AG09309 (cell line): ENCODE data around the gene CHMP6.

Source experiments
- DNase-seq: peaks from one replicate; pipeline ENCODE4 v3.0.0-alpha.2; 2010; ENCODE audit warnings: low read depth
- H3K4me3 ChIP-seq: 2 replicates; pipeline ENCODE4 v1.5.1; 2011; ENCODE audit warnings: mild to moderate bottlenecking, low read depth, low read length, moderate library complexity; ENCODE audit not compliant: control insufficient read depth
- TF ChIP-seq, protein P1 (sequence below): IDR thresholded peaks from 2 replicates; pipeline ENCODE4 v1.5.1; 2011; ENCODE audit warnings: mild to moderate bottlenecking, low read depth, low read length, inconsistent platforms; ENCODE audit not compliant: insufficient read depth, control insufficient read depth; ENCODE audit errors: missing control alignments

CHMP6 gene

DNA sequence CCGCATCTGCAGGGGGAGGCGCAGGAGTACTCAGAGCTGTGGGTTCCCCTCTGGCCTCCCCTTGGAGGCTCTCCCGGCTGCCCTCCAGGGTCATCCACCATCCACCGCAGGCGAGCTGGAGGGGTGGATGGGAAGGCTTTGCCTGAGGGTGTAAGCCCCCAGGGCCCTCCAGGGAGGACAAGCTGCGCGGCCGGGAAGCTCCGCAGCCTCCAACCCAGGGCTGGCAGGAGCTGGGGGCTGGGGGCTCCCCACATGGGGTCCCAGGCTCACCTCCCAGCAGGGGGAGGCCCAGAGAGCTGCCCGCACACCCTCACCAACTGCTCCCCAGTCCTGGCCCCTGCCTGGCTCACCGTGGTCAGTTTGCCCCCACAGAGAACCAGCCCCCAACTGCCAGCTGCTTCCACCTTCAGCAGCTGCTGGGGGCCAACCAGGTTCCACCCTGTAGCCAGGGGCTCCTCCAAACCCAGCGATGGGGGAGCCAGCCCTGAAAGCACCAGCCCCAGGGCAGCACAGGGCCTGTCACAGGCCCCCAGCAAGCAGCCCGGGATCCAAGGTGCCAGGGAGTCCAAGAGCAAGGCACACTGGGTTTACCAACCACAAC lies 19.8 kb upstream of the CHMP6 start:
- TF ChIP-seq, protein P1, sequence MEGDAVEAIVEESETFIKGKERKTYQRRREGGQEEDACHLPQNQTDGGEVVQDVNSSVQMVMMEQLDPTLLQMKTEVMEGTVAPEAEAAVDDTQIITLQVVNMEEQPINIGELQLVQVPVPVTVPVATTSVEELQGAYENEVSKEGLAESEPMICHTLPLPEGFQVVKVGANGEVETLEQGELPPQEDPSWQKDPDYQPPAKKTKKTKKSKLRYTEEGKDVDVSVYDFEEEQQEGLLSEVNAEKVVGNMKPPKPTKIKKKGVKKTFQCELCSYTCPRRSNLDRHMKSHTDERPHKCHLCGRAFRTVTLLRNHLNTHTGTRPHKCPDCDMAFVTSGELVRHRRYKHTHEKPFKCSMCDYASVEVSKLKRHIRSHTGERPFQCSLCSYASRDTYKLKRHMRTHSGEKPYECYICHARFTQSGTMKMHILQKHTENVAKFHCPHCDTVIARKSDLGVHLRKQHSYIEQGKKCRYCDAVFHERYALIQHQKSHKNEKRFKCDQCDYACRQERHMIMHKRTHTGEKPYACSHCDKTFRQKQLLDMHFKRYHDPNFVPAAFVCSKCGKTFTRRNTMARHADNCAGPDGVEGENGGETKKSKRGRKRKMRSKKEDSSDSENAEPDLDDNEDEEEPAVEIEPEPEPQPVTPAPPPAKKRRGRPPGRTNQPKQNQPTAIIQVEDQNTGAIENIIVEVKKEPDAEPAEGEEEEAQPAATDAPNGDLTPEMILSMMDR, result no peak
- H3K4me3 ChIP-seq, result no peak overlapping the region
- no peak for DNase-seq

GRCh38 chr17:80976701-80977100 lies 14.9 kb upstream of the CHMP6 start:
- no peak for DNase-seq
- TF ChIP-seq, protein P1, result no peak
- H3K4me3 ChIP-seq, result no peak overlapping the region

GRCh38 chr17:80977172-80977571 lies 14.5 kb upstream of the CHMP6 start:
- no peak overlapping the region for H3K4me3 ChIP-seq
- TF ChIP-seq, protein P1, result no peak
- DNase-seq, result no peak

DNA sequence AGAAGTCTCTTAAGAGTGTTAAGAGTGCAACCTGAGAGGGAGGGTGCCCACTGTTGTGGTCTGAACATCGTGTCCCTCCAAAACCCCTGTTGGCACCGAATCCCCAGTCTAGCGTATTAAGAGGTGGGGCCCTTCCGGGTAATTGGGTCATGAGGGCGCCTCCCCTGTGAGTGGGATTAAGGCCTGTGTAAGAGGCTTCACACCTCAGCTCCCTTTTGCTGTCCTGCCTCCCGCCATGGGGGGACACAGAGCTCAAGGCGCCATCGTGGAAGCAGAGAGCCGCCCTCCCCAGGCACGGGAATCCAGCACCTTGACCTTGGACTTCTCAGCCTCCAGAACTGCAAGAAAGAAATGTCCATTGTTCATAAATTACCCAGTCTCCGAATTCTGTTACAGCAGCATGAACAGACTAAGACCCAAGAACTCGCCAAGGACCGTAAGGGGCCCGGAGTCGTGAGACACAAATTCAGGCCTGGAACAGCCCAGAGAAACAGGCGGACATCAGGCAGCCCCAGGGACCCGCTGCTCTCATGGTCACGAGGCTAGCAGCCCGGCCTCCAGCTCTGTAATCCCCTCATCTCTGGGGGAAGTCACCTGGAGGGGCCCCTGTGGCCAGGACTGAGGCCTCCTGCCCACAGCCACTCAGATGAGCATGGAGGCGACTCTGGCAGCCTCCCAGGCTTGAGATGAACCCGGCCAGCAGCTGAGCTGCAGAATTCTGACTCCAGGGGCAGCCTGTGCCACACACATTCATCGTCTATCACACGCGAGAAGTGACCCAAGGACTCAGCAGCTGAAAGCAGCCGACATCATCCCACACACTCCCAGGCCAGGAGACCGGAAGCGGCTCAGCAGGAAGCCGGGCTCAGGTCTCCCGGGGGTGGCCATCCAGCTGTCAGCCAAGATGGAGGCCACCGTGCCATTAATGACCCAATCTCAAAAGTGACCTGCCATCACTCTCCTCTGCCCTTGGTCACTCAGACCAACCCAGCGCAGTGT lies 12.8 kb upstream of the CHMP6 start:
- TF ChIP-seq, protein P1, result no peak
- no peak for DNase-seq
- H3K4me3 ChIP-seq, result no peak overlapping the region

DNA sequence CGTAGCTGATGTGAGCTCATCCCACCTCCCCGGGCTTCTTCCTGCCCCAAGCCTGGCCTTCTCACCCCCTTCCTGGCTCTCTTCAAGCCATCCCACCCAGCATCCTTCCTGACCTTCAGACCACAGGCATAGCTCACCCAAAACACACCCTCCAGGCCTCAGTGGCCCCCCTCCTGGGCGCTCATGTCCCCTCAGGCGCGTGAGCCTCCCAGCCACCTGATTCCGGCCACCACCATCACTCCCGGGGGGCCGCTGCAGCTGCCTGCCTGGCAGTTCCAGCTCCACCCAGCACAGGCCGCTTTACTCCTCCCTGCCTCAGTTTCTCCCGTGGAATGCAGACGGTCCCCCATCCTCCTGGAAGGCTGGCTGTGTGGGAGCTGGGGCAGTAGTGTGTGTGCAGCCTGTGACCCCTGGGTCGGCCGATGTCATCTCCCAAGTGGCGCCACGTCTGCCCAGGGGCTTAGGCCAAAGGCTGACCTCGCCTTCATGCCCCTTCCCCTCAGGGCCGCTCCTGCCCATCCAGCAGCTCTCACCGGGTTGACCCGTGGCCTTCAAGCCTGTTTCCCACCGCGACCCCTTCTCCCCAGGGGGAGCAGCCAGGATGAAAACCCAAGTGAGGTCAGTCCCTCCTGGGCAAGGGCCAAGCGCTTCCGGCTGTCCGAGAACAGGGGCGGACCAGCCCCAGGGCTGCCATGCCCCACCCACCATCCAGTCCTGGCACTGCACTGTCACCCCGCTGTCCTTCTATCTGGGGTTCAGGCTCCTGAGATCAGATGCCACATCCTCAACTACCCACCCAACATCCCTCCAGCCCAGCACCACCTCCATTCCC lies 11.9 kb upstream of the CHMP6 start:
- TF ChIP-seq, protein P1, result no peak
- no peak for DNase-seq
- no peak overlapping the region for H3K4me3 ChIP-seq

DNA sequence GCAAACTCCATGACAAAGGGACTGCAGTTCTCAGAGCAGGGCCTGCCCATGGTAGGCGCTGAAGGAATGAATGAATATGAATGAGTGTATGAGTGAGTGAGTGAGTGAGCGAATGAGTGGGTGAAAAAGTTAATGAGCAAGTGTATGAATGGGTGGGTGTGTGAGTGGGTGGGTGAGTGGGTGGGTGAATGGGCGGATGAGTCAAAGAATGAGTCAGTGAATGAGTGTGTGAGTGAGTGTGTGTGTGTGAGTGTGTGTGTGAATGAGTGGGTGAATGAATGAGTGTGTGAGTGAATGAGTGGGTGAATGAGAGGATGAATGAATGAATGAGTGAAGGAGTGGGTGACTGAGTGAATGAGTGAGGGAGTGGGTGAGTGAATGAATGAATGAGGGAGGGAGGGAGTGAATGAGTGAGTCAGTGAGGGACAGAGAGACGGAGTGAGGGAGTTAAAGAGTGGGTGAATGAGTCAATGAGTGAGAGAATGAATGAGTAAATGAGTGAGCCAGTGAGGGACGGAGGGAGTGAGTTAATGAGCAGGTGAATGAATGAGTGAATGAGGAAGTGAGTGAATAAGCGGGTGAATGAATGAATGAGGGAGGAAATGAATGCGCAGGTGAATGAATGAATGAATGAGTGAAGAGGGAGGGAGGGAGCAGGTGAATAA lies 11.1 kb upstream of the CHMP6 start:
- TF ChIP-seq, protein P1, result no peak
- DNase-seq, result no peak
- H3K4me3 ChIP-seq, result no peak overlapping the region
